NCI-H446 treated with DMSO at 0.1 percent for 48 hours (cell line): Measurements from ENCODE around the gene PPP4R3A.
"Not testable (repeated sequence)": the region's sequence is repeated elsewhere in the genome, so short reads cannot be mapped to it uniquely, and the experiment has no call there.

Source experiments
- DNase-seq: peaks from one replicate; lab custom pipeline; 2025; lab: John Stamatoyannopoulos, UW

PPP4R3A gene

DNA sequence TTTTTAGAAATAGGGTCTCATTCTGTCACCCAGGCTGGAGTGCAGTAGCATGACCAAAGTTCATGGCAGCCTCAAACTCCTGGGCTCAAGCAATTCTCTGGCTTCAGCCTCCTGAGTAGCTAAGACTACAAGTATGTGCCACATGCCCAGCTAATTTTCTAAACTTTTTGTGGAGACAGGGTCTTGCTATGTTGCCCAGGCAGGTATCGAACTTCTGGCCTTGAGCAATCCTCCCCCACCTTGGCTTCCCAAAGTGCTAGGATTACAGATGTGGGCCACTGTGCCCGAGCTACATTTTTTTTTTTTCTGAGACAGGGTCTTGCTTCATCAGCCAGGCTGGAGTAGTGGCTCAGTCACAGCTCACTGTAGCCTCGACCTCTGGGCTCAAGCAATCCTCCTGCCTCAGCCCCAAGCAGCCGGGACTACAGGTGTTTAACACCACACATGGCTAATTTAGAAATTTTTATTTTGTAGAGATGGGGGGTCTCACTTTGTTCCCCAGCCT is 7.1 kb downstream of the PPP4R3A start:
- DNase-seq, result no peak

DNA sequence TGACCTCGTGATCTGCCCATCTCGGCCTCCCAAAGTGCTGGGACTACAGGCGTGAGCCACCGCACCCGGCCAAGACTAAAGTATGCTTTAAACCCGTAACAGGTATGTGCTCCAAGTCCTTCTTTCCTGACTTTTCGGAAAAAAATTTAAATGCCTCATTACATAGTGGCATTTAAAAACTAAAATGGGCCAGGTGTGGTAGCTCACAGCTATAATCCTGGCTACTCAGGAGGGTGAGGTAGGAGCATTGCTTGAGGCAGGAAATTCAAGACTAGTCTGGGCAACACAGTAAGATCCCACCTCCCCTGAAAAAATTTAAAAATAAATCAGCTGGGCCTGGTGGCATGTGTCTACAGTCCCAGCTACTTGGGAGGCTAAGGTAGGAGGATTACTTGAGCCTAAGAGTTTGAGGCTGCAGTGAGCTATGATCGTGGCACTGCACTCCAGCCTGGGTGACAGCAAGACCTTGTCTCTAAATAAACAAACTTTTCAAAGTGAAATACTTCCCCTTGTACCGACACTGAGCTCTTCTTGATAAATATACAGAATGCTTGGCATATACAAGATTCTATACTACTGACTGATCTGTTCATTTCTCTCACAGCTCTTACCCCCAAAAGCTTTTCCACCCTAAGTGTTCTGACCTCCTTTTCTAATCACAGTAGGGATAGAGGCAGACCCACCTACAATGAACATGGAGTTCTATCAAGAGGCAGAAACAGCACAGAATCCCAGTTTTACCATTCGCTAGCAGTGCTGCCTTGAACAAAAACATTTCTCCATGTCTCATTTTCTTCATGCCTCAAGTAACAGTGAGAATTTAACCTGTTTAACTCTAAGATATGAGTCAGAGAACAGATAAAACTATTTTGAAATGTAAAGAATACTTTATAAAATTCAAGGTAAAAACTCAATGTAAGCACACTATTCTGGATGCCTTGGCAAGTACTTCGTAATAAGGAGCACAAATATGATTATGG is 7.9 kb downstream of the PPP4R3A start:
- DNase-seq, result no peak

DNA sequence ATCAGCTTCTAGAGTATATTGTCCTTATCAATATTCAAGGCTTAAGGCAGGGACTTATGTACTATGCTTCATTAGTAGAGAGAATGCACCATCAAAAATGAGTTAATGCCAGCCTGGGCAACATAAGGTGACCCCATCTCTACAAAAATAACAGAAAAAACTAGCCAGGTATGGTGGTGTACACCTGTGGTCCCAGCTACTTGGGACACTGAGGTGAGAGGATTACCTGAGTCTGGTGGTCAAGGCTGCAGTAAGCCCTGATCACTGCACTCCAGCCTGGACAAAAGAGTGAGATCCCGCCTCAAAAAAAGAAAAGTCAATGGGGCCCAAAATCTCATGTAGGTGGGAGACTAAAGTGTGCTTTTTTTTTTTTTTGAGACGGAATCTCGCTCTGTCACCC is 8.8 kb downstream of the PPP4R3A start:
- no peak for DNase-seq

DNA sequence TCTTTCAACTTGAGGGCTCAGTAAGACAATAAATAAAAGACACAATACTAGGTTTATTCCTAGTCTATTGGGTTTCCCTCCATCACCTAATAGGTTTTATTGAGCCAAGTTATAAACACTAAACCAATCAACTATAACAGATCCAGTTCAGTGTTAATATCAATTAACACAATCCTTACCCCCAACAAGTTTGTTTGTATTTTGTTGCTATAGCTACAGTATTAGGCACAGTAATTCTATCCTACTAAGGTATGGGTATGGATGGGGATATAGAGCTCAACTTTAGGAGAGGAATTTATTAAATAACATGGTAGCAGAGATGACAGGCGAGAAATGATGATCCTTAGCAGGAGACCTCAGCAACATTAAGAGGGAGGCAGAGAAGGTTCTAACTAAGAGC is 13.3 kb downstream of the PPP4R3A start:
- no peak for DNase-seq

DNA sequence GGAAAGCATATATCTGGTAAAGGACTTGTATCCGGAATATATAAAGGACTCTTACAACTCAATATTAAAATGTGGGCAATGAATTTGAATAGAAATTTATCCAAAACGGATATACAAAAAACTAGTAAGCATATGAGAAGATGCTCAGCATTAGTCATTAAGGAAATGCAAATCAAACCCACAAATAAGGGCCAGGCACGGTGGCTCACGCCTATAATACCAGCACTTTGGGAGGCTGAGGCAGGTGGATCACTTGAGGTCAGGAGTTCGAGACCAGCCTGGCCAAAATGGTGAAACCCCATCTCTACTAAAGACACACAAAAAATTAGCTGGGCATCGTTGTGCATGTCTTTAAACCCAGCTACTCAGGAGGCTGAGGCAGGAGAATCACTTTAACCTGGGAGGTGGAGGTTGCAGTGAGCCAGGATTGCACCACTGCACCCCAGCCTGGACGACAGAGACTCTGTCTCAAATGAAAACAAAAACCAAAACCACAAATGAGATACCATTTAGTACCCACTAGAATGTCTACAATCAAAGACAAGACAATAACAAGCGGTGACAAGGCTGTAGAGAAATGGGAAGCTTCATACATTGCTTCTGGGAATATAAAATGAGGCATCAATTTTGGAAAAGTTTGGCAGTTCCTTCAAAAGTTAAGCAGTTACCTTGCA is 15.6 kb downstream of the PPP4R3A start:
- not testable (repeated sequence) for DNase-seq

DNA sequence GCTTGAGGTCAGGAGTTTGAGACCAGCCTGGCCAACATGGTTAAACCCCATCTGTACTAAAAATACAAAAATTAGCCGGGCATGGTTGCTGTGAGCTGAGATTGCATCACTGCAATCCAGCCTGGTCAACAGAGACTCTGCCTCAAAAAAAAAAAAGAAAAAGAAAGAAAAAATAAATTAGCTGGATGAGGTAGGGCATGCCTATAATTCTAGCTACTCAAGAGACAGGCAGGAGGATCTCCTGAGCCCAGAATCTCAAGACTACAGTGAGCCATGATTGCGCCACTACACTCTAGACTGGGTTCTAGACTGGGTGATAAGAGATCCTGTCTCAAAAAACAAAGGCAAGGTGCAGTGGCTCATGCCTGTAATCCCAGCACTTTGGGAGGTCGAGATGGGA is 16.9 kb downstream of the PPP4R3A start:
- DNase-seq, result no peak

DNA sequence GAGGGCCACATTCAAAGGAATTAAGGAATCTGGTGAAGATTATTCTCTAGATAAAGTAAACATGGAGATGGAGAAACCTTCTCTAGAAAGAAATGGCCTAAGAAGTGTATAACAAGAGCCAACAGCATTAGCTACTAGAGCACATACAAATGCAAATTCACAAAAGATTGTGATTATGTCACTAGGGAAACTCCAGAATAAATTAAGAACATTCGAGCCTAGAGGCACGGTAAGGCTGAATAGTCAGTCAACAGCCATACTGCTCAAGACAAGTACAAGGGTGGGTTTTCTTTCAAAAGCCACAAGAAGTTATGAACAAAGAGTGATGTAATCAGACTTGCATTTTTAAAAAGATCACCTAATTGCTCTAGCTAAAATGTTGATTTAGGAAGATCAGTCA is 25.4 kb downstream of the PPP4R3A start:
- no peak for DNase-seq

DNA sequence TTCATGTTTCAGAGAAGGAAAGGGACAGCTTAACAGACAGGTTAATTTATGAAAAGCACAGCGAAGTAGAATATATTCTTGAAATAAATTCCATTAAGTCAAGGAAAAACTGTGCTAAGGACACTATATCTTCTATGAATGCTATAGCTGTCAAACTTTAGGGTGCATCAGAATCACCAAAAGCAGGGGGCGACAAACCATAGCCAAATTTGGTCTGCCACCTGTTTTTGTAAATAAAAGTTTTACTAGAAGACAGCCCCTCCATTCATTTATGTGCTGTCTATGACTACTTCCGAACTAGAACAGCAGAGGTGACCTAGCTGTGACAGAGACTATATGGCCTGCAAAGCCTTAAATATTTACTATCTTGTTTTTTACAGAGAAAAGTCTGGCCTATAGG is 25.9 kb downstream of the PPP4R3A start:
- no peak for DNase-seq

DNA sequence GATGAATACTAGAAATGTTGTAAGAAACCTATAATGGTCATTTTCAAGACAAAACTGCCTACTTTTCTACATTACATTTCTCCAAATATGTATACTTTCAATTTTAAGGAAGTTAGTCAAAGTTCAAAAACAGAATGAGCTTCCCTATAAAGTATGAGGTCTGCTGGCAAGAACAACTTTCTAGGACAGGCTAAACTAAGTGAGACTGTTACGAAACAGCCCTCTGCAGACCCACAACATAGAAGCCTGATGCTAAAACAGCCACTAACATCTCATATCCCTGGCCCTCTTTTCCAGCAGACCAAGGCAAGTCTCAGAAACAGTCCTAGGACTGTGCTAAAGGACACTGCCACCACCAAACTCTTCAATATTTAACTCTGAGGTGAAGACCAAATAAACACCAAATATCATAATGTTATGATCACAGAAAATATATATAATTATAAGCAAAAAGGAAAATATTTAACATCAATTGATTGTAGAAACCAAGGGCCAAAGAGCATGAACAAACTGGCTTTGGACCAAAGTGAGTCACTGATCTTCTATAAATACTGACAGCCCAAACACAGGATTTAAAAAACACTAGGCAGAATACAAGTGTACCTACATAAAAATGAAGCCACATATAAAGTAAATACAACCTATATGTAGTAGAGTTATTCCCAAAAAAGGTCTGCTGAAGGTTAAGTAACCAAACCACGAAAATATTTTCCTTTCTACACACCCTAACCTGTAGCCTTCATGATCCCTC is 27.7 kb downstream of the PPP4R3A start:
- DNase-seq, result no peak

DNA sequence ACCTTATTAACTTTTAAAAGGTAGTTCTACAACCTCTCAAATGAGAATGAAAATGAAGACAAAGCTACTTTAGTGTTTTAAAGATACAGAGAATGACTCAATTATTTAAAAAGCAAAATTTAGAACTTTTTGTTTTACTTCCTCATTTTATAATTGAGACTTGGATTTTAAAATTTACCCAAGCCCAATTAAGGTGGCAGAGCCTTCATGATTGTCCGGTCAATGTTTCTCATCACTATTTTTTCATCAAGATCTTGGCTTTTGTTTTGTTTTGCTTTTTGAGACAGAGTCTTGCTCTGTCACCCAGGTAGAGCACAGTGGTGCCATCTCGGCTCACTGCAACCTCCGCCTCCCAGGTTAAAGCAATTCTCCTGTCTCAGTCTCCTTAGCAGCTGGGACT is 32.7 kb downstream of the PPP4R3A start:
- DNase-seq, result no peak

DNA sequence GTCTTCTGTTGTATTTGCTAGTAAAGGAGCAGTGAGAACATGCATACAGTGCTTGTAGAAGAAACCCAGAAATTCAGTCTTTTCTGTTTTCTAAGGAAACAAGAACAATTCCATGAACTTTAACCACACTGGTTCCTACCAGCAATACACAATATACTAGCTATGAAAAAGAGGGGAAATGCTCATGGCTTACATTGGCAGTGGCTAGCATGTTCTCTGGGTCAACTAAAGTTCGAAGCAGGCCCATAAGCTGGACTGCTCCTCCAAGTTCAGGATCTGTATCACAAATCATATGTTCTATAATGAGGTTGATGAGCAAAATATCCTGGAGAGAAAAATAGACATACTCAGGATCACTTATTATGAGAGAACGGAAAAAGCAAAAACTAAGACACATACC is 37.1 kb downstream of the PPP4R3A start:
- DNase-seq, result no peak

DNA sequence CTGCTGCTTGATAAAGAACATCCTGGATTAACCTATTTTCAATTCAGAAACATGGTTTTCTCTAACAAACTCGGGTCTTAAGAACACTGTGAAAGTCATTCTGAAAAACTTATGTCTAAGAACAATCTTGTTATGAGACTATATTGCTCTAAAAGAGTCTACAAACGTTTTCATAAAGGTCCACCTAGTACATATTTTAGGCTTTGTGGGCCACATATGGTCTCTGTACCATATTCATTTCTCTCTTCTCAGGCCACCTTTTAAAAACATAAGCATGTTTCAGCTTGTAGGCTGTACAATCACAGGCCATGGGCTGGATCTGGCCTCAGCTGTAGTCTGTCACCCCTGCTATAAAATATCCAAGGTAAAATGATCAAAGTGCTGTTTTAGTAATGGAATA is 39.9 kb downstream of the PPP4R3A start:
- no peak for DNase-seq

DNA sequence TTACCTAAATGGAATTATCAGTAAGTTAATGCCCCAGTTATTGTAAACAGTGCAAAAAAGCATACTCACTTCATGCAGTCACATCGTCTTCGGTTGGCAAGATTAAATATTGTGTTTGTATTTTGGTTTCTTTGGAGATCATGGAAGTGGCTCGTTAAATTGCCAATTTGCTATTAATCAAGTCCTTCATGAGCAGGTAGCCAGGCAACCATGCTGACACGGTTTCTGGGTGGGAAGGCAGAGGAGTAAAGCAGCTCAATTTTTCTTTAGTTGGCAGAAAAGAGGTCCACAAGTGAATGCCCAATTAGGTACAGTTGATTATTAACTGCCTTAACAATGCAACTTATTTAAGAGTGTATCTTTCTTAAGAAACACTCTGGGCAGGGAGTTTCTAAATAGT is 43.9 kb downstream of the PPP4R3A start:
- DNase-seq, result no peak

DNA sequence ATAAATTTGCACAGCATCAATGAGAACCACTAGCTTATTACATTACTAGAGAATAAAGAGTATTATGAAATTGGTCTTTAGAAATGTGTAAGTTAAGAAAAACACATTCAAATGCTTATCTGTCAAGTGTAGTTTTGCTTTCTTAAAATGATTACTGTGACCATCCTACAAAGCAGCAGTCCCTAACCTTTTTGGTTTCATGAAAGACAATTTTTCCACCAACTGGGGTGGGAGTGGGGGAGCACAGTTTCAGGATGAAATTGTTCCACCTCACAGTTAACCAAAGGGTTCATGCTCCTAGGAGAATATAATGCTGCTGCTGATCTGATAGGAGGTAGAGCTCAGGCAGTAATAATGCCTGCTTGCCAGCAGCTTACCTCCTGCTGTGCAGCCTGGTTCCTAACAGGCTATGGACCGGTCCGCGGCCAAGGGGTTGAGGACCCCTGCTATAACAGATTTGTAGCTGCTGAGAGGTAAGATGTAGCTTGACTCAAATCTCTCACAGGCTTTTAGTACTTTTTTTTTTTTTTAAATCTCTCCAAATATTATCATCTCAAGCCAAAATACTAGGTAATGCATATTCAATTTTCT is 45.4 kb downstream of the PPP4R3A start:
- no peak for DNase-seq

DNA sequence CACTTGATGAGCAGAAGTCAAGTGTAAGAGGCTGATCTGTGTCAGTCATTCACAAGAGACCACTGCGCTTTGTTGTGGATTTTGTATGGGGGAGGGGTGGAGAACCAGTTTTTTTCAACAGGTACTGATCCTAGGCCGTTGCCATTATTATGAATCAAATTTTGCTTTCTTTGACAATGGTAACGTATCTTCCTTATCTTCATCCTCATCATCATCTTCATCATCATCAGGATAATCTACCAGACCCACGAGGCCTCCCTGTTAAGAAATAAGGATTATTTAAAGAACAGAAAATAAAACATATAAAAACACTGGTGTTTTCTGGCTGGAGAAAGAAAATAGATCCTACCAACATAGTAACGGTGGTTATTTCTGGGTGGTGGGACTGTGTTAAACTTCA is 51.5 kb downstream of the PPP4R3A start:
- DNase-seq, result no peak

DNA sequence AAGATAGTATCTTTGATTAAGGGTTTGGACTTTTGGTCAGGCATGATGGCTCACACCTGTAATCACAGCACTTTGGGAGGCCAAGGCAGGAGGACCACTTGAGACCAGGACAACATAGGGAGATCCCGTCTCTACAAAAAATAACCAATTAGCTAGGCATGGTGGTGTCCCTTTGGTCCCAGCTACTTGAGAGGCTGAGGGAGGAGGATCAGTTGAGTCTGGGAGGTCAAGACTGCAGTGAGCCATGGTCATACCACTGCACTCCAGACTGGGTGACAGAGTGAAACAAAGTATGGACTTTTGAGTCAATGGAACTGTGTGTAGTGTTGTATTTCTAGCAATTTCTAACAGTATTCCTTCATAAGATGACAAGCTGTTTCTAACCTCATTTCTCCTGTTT is 53.8 kb downstream of the PPP4R3A start:
- DNase-seq, result no peak

DNA sequence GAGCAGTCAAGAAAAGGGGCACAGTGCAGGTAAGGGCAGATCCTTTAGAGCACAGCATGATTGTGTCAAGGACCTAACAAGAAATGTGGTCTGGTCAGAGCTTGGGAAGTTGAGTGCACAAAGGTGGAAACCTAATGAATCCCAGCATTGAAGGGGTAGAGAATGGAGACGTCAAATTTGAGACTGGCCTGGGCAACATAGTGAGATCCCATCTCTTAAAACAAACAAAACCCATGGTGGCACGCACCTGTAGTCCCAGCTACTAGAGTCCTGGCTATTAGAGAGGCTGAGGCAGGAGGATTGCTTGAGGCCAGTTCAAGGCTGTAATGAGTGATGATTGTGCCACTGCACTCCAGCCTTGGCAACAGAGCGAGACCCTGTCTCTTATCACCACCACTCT is 55.5 kb downstream of the PPP4R3A start:
- no peak for DNase-seq

DNA sequence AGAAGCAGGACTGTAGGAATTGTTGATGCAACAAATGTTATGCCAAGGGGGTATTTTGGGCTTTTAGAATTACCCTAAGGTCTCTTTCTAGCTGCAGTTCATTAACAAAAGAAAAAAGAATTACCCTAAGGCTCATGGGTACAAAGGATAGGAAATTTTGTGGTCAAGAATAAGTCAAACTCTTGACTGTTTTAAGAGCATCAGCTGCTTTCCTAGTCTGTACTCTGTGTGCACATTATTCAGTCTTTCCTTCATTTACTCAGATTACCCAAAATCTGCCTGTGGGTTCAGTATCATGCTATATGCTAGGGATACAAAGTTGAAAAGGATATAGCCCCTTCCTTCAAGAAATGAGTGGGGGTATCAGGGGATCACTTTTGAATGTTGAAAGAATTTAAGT is 56.0 kb downstream of the PPP4R3A start:
- no peak for DNase-seq

DNA sequence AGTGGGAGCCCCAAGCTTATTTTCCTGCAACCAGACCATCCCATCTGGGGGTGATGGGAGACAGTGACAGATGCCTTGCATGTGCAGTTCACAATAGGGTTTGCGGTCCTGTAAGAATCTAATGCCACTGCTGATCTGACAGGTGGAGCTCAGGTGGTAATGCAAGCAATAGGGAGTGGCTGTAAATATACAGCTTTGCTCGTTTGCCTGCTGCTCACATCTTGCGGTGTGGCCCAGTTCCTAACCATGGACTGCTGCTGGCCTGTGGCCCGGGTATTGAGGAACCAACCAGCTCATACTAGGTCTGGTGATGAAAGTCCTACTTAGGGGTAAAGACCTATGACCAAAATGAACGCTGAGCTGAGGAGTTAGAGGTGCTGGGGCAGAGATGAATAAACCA is 56.4 kb downstream of the PPP4R3A start:
- DNase-seq, result no peak

DNA sequence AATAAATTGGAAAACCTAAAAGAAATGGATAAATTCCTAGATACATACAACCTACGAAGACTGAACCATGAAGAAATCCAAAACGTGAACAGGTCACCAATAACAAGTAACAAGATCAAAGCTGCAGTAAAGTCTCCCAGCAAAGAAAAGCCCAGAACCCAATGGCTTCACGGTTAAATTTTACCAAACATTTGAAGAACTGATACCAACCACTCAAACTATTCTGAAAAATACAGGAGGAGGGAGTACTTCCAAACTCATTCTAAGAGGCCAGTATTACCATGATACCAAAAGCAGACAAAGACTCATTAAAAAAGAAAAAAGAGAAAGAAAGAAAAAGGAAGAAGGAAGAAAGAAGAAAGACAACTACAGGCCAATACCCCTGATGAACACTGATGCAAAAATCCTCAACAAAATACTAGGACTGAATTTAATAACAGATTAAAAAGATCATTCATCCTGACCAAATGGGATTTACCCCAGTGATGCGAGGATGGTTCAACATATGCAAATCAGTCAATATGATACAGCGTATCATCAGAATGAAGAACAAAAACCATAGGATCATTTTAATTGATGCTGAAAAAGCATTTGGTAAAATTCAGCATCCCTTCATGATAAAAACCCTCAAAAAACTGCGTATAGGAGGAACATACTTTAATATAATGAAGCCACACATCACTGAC is 65.6 kb downstream of the PPP4R3A start:
- no peak for DNase-seq

DNA sequence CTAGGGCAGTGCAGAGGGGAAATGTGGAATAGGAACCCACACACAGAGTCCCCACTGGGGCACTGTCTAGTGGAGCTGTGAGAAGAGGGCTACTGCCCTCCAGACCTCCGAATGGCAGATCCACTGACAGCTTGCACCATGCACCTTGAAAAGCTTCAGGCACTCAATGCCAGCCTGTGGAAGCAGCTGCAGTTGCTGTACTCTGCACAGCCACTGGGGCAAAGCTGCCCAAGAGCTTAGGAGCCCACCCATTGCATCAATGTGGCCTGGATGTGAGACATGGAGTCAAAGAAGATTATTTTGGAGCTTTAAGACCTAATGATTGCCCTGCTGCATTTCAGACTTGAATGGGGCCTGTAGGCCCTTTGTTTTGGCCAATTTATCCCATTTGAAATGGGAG is 70.8 kb downstream of the PPP4R3A start:
- no peak for DNase-seq

DNA sequence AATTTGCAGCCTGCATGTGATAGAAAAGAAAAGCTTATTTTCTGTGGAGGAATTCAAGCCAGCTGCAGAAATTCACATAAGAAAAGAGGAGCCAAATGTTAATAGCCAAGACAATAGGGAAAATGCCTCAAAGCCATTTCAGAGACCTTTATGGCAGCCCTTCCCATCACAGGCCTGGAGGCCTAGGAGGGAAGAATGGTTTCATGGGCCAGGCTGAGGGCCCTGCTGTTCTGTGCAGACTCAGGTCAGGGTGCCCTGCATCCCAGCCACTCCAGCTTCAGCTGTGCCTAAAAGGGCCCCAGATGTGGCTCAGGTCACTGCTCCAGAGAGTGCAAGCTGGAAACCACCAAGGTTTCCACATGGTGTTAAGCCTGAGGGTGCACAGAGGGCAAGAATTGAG is 71.3 kb downstream of the PPP4R3A start:
- no peak for DNase-seq
